ENCODE results near the gene TEX19. TPM values are rescaled to one million over a fixed set of nuclear protein-coding genes. Genes with fewer than 3 reads are reported as not detected.

The TEX19 gene
- total RNA-seq, 2 experiments from 2014 or later: 0.10 to 0.23 TPM

DNA sequence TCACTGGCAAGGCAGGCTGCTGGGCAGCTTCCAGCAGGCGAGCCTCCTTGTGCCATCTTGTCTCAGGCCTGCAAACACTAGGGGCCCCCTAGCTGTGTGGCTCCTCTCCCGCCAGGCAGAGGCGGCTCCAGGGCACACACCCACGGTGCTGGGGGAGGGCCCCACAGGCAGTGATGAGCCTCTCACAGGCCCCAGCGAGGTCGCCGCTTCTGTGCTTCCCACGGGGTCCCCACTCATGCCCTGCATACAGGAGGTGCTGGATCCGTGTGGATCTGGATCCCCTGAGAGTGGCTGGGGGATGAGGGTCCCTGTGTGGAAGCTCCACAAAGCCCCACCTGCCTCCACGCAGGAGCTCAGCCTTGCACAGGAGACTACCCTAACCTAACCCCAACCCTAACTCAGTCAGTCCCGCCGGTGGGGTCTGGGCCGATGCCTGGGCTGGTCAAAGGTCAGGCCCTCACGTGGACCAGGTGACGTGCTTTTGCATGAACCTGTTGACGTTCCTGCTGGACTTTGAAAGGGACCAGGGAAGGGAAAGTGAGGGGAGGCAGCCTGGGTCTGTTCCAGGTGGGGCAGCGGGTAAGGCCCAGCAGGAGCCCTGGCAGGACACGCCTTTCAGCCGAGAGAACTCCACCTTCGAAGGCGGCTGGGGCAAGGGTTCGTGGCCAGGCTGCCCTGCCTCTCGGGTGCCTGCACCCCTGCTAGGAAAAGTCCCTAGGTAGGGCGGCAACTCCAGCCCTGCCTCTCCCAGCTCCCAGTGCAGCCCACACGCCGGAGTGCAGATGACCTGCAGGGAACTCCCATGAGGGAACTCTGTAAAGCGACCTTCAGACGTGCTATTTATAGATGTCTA, 30.7 kb upstream of the TEX19 start:
- Mint-ChIP-seq H3K27ac (no peak overlapping the region), H3K36me3 (no peaks in the 10 kb centered on the region), H3K4me1 (peaks cover 16% of the 10 kb centered on the region), H3K27me3 (peaks cover 27% of the 10 kb centered on the region), H3K9me3 (no peaks in the 10 kb centered on the region), H3K4me3 (no peak overlapping the region)
- DNase-seq: no peak

DNA sequence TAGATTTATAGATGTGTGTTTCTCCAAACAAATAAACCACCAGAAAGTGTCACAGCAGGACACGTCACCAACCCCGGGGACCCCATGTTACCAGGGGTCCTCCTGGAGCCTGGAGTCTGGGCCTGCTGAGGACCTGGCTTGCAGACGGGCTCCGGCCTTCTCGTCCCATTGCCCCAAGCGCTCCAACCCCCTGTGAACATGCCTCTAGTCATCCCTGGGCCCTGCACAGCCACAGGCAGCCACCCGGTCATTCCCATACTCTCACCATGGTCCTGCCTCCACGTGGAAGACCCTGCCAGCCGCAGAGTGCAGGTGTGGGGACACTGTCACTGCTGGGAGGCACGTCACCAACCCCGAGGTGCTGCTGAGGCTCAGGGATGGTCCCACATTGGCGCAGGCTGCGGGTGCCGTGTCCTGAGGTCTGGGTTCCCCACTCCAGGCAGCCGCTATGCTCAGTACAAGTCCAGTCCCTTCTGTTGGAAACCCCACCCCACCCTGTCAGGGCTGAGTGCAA, 30.0 kb upstream of the TEX19 start:
- DNase-seq: no peak
- Mint-ChIP-seq H3K4me3 (no peak overlapping the region), H3K9me3 (no peaks in the 10 kb centered on the region), H3K27me3 (peaks cover 27% of the 10 kb centered on the region), H3K4me1 (peaks cover 11% of the 10 kb centered on the region), H3K36me3 (no peaks in the 10 kb centered on the region), H3K27ac (no peak overlapping the region)

DNA sequence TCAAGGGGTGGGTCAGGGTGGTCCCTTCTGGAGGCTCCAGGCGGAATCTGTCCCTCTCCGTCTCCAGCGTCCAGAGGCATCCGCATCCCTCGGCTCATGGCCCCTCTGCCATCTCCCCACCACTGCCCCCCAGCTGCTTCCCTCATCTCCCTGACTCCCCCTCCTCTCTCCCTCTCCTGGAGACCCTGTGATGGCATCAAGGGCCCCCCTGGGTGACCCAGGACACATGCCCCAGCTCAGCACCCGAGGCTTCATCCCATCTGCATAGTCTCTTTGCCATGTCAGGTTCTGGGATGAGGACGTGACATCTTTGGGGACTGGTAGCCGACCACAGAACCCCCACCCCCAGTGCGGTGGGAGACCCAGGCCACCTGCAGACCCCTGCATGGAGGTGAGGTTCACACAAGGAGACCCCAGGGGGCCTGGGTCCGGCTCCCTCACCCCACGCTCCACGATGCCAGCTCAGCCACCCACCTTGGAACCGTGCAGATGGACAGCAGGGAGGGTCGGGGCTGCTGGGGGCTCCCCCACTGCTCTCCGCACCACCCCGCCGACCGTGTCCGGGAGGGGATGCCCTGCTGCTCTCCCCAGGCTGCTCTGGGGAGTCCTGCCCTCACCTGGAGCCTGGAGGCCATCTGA, 29.2 kb upstream of the TEX19 start:
- H3K27me3 Mint-ChIP-seq: peaks cover 28% of the 10 kb centered on the region
- H3K4me1 Mint-ChIP-seq: peaks cover 11% of the 10 kb centered on the region
- no peak for DNase-seq
- no peak overlapping the region for H3K27ac Mint-ChIP-seq
- H3K36me3 Mint-ChIP-seq: no peaks in the 10 kb centered on the region
- H3K9me3 Mint-ChIP-seq: no peaks in the 10 kb centered on the region
- H3K4me3 Mint-ChIP-seq: no peak overlapping the region

DNA sequence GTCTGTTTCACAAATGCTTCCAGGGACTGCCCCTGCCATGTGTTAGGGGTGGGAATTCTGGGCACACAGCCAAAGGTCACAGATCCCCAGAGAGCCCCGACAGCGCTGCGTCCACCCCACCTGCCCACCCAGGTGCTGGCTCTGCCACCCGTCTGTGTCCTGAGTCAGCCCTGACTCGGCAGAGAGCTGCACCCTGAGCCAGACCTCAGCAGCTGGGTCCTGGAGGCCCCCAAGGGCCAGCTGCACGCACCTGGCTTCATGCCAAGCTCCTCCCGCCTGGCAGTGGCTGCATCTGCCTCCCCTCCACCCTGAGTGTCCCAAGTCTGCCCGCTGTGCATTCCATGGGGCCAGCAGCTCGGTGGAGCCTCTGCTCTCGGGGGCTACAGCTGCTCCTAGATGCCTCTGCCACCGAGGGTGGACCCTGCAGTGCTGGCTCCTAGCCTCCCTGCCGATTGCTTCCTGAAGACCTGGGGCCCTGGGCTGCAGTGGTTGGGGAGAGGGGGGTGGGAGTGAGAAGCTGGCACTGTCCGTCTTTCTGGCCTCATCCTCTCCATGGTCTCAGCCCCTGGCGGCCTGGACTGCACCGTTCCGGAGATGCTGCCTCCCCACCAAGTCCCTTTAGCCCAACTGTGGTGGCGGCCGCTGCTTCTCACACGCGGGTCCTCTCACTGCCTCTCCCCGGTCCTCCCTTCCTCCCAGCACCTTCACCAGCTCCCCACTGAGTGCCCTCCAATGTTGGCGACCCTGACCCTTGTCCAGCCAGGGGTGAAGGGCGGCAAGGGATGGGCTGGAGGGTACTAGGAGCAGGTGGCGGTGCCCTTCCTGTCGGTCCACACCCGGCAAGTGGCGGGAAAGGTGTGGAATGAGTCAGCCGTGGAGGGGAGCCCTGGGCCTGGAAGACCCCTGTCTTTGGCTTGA, 28.5 kb upstream of the TEX19 start:
- Mint-ChIP-seq H3K4me3 (no peak overlapping the region), H3K4me1 (peaks cover 16% of the 10 kb centered on the region), H3K9me3 (no peaks in the 10 kb centered on the region), H3K36me3 (no peaks in the 10 kb centered on the region), H3K27me3 (peaks cover 31% of the 10 kb centered on the region), H3K27ac (no peak overlapping the region)
- no peak for DNase-seq

DNA sequence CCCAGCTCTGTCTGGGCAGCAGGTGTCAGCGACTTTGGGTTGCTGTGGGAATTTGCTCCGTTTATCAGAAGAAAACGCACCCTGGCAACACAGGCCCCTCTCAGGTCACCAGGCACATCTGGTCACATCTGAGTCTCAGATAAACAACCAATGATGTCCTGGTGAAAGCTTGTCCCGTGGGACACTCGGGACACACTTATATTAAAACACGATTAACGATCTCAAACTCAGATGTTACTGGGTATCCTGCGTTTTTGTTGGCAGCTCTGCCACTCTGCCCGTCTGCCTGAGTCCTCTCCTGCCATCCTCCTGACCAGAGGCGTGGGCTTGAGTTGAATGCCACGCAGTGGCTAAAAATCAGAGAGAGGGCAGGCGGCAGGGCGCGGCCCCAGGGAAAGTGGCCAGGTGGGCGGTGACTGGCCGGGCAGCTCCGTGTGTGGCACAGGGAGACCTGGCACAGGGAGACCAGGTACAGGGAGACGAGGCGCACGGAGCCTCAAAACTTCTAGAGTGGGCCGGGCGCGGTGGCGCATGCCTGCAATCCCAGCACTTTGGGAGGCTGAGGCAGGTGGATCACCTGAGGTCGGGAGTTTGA, 27.6 kb upstream of the TEX19 start:
- Mint-ChIP-seq H3K9me3 (no peaks in the 10 kb centered on the region), H3K4me3 (no peak overlapping the region), H3K27me3 (peaks cover 31% of the 10 kb centered on the region), H3K27ac (no peak overlapping the region), H3K4me1 (peaks cover 22% of the 10 kb centered on the region), H3K36me3 (no peaks in the 10 kb centered on the region)
- no peak for DNase-seq

DNA sequence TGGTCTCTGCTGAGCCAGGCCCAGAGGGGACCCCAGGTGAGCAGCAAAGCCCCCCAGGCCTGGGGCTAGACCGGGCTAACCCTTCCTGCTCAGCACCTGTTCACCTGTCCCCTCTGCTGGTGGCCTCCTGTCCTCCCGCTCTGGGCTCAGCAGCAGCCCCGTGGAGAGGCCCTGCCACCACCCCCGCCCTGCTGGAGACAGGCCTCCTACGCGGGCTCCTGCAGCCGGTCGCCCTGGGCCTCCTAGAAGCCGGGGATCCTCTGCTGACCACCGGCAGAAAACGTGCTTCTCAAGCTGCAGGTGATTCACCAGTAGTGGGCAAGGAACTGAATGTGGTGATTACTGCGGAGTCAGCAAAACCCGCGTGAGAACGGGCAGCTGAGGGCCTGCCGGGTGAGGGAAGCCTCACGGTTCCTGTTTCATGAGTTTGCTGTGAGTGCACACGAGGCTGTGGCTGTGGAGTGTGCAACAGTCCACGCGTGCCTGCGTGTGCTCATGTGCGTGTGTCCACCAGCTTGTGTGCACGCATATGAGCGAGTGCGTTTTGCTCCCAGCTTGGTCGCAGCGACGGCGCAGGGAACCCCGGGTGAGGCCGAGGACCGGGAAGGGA, 26.3 kb upstream of the TEX19 start:
- H3K27me3 Mint-ChIP-seq: peaks cover 31% of the 10 kb centered on the region
- no peak for DNase-seq
- H3K36me3 Mint-ChIP-seq: no peaks in the 10 kb centered on the region
- no peaks in the 10 kb centered on the region for H3K9me3 Mint-ChIP-seq
- peak overlapping the region; percentile 48 for H3K4me3 Mint-ChIP-seq
- H3K27ac Mint-ChIP-seq: no peak overlapping the region
- H3K4me1 Mint-ChIP-seq: peaks cover 22% of the 10 kb centered on the region

DNA sequence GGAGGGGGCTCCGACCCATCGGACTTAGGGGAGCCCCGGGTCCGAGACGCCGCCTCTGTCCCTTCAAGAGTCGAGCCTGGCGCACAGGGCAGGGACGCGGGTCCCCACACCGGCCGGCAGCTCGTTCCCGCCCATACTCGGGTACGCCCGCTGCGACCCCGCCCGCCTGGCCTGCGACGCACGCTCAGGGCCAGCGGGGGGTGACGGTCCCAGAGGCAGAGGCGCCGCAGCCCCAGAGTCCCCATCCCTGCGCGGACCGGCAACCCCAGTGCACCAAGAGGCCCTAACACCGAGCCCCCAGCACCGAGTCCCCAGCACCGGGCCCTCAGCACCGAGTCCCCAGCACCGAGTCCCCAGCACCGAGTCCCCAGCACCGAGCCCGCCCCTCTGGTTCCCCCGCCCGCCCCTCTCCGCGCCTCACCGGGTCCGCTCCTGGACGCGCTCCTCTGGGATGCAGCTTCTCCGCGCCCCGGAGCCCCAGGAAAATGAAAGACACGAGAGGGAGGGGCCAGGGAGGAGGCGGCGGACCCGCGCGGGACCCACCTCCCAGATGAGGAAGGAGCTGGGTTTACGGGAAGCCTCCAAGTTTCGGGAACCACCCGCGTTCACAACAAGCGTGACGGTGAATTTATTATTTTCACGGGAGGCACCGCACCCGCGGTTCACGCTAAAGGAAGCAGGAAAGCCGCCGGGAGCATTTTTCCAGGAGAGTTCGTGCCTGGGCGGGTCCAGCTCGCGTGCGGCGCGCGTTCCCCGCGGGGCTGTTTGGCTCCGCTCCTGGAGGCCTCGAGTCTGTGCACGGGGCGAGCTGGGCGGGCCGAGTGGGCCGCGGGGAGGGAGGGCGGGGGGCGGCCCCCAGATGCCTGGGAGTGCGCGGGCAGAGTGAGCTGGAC, 25.5 kb upstream of the TEX19 start, which contains the start of gene SECTM1:
Gene SECTM1 (minus strand): TSS at position 488 of the 893 bp plus-strand sequence. CDS start 6,526 bp downstream, outside the sequence.
- no peak for DNase-seq
- H3K9me3 Mint-ChIP-seq: no peaks in the 10 kb centered on the region
- peaks cover 31% of the 10 kb centered on the region for H3K27me3 Mint-ChIP-seq
- H3K4me1 Mint-ChIP-seq: peaks cover 22% of the 10 kb centered on the region
- no peaks in the 10 kb centered on the region for H3K36me3 Mint-ChIP-seq
- no peak within 1 kb of the TSS for H3K27ac Mint-ChIP-seq
- H3K4me3 Mint-ChIP-seq: peak within 1 kb of the TSS; percentile 51

DNA sequence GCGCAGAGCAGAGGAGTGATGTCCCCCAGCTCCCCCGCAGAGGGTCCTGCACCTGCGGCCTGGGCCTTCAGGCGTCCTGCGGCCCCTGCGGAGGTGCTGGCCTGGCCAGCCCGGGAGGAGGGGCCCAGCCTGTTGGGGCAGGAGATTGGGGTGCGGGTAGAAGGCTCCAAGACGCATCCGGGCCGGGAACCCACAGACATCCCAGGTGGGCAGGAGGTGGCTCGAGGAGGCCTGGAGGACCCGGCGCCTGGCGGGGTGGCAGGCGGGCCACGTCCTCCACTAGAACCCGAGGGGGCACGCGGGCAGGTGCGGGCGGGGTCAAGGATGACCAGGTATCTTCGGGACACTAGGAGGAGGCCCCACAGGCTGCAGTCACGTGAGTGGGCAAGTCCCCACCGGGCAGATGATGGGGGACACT, 24.8 kb upstream of the TEX19 start:
- Mint-ChIP-seq H3K4me1 (peaks cover 22% of the 10 kb centered on the region), H3K4me3 (peak overlapping the region; percentile 14), H3K27ac (no peak overlapping the region), H3K27me3 (peaks cover 31% of the 10 kb centered on the region), H3K36me3 (no peaks in the 10 kb centered on the region), H3K9me3 (no peaks in the 10 kb centered on the region)
- DNase-seq: no peak

DNA sequence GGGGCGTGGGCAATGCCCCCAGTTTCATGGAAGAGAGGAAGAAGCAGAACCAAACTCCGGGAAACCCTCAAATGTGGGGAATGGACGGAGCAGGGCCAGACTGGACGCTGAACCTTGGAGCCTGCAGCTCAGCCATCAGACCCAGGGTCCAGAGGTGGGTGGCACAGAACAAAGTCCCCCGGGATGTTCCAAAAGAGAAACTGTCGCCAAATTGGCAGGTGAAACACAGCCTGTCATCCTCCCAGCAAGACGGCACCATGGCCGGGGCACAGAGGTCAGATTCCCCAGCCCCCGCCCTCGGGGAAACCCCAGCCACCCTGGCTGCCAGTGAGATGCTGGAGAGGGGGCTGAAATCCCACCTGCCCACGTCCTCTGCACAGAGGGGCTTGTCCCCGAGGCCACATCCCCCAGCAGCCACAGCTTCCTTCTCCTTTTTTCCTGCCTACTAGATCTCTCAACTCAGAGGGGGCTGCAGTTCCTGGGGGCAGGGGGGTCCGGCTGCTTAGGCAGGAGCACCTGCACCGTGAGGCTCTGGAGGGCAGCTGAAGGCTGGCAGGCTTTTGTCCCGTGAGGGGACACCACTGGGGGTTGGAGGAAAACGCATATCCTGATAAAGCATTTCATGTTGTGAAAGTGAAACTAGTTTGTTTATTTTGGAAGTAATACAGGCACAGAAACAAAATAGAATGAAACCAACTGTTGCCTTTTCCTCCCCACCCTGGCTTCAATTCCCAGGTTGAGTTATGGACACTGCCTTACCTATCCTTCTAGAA, 24.2 kb upstream of the TEX19 start:
- Mint-ChIP-seq H3K4me3 (peak overlapping the region; percentile 76), H3K9me3 (no peaks in the 10 kb centered on the region), H3K27ac (no peak overlapping the region), H3K4me1 (peaks cover 22% of the 10 kb centered on the region), H3K27me3 (peaks cover 31% of the 10 kb centered on the region), H3K36me3 (no peaks in the 10 kb centered on the region)
- DNase-seq: no peak

DNA sequence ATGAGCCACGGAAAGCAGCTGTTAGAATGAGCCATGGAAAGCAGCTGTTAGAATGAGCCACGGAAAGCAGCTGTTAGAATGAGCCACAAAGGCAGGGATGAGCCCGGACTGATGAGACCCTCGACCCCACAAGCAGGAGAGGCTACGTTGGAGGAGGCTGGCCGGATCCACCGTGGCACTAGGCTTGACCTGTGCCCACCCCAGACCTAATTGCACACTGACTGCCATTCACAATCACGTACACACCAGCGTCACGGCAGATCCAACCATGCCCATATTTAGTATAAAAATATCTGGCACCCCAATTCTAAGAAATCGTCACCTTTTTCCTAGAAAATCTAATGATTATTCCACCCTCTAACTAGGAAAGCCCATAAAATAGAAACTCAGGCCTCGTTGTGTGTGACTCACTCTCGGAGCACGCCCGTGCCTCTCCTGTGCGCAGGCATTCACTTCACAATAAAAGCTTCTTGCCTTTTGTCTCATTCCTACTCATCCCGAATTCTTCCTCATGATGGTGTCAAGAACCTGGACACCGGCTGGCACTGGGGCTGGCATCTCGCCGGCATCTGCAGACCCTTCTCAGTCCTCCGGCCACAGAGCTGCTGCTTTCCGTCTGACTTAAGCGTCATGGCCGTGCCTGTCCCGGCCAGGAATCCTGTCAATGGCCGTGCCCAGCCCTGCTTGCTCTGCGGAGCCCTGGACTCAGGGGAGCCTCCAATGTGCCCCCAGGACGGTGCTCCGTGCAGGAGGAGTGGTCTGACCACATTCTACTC, 20.0 kb upstream of the TEX19 start:
- H3K4me1 Mint-ChIP-seq: peaks cover 17% of the 10 kb centered on the region
- no peak for DNase-seq
- no peak overlapping the region for H3K27ac Mint-ChIP-seq
- H3K9me3 Mint-ChIP-seq: no peaks in the 10 kb centered on the region
- H3K27me3 Mint-ChIP-seq: peaks cover 3% of the 10 kb centered on the region
- no peak overlapping the region for H3K4me3 Mint-ChIP-seq
- H3K36me3 Mint-ChIP-seq: no peaks in the 10 kb centered on the region

DNA sequence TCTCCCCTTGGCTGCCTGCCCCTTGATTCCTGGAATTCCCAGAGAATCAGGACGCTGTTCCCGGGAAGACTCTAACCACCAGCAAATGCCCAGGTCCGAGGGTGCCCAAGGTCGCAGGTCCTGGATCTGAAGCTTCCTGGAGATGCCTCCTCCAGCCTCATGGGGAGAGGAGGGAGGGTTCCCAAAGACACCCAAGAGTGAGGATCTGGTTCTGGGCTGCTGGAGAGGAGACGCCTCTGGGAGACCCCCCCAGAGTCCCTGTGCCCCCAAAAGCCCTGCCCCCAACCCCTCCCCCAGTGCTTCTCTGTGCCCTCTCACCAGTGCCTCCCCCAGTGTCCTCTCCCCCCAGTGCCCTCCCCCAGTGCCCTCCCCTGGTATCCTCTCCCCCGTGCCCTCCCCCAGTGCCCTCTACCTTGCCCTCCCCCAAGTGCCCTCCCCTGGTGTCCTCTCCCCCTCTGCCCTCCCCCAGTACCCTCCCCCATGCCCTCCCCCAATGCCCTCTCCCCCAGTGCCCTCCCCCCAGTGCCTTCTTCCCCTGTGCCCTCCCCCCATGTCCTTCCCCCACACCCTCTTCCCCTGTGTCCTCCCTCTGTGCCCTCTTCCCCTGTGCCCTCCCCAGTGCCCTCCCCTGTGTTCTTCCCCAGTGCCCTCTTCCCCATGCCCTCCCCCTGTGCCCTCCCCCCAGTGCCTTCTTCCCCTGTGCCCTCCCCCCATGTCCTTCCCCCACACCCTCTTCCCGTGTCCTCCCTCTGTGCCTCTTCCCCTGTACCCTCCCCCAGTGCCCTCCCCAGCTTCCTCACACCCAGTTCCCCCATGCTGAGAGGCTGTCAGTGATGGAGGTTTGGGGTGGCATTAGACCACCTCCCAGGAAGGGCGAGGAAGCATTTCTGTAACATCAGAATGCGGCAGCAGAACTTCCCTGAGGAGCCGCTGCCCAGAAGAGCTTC, 19.1 kb upstream of the TEX19 start:
- H3K4me1 Mint-ChIP-seq: peaks cover 12% of the 10 kb centered on the region
- H3K4me3 Mint-ChIP-seq: no peak overlapping the region
- H3K27me3 Mint-ChIP-seq: peaks cover 2% of the 10 kb centered on the region
- no peak for DNase-seq
- H3K9me3 Mint-ChIP-seq: no peaks in the 10 kb centered on the region
- H3K36me3 Mint-ChIP-seq: no peaks in the 10 kb centered on the region
- no peak overlapping the region for H3K27ac Mint-ChIP-seq
